ENCODE data around the gene SPOPL. TPM values are rescaled to one million over a fixed set of nuclear protein-coding genes. Genes with fewer than 3 reads are reported as not detected.

The SPOPL gene
- polyA plus RNA-seq, 1 of the 3 experiments (the other 2 are of a cell fraction), result 4.5 TPM

GRCh38 chr2:138491495-138491862 is 10.1 kb upstream of the SPOPL start (continued):
- no peak for TF ChIP-seq EP300 (IDR thresholded peaks at IDR 0.05; ENCODE audit: borderline replicate concordance in 1 of 2, low read depth in 1 of 2, low read length in 1 of 2)

GRCh38 chr2:138492160-138492559 is 9.4 kb upstream of the SPOPL start:
- CTCF ChIA-PET, result interaction anchor here (1.3 kb wide), 1 partner anchor 544 kb away, joined by 4 read pairs; no protein-coding TSS in a partner anchor
- Histone ChIP-seq H2AFZ (ENCODE audit: low read depth) (no peak overlapping the region), H3K4me2 (no peak overlapping the region), H3K27me3 (ENCODE audit: insufficient read depth) (no peaks in the 10 kb centered on the region), H3K36me3 (replicated peaks in 1 of 2; ENCODE audit: control insufficient read depth in 1 of 2, insufficient read depth in 2 of 2, low read length in 1 of 2) (peaks cover 0 to 6% of the 10 kb centered on the region in 2 experiments), H3K4me1 (ENCODE audit: control insufficient read depth in 1 of 2, insufficient read depth in 2 of 2, low read depth in 1 of 2, low read length in 1 of 2) (peaks cover 0 to 7% of the 10 kb centered on the region in 2 experiments; a peak in 1 of 4 replicates), H4K20me1 (ENCODE audit: insufficient read depth) (no peaks in the 10 kb centered on the region), H3K9ac (no peak overlapping the region), H3K4me3 (ENCODE audit: low read depth in 2 of 2, low read length in 1 of 2) (no peak overlapping the region), H3F3A (replicated peaks; ENCODE audit: insufficient read depth) (no peaks in the 10 kb centered on the region), H3K9me3 (no peaks in the 10 kb centered on the region), H3K9me2 (no peaks in the 10 kb centered on the region), H3K27ac (ENCODE audit: low read depth in 2 of 2, low read length in 1 of 2) (no peak overlapping the region), H3K79me2 (ENCODE audit: insufficient read depth) (no peaks in the 10 kb centered on the region)
- TF ChIP-seq GATA2 (CRISPR knock-in tag; IDR thresholded peaks at IDR 0.05), result no peak
- TF ChIP-seq NRF1 (IDR thresholded peaks at IDR 0.05; ENCODE audit: low read depth, low read length), result no peak
- POLR2A ChIA-PET, result no interaction called here
- no peak for DNase-seq
- WGBS (ENCODE audit: low lambda C conversion rate), result 92% methylated on average over 2 of the region's 2 CpGs

- no peak overlapping the region for H2AFZ ChIP-seq (ENCODE audit: low read depth)
- H3K79me2 ChIP-seq (ENCODE audit: insufficient read depth), result no peaks in the 10 kb centered on the region
- whole genome bisulfite sequencing (ENCODE audit: low lambda C conversion rate), result 95% methylated on average over 4 of the region's 4 CpGs
- peaks cover 0 to 7% of the 10 kb centered on the region in 2 experiments; a peak in 1 of 4 replicates for H3K4me1 ChIP-seq (ENCODE audit: control insufficient read depth in 1 of 2, insufficient read depth in 2 of 2, low read depth in 1 of 2, low read length in 1 of 2)
- no peak overlapping the region for H3K27ac ChIP-seq (ENCODE audit: low read depth in 2 of 2, low read length in 1 of 2)
- ChIA-PET POLR2A (no interaction called here), CTCF (interaction anchor here (1.0 kb wide), 1 partner anchor 15 kb away, joined by 3 read pairs; no protein-coding TSS in a partner anchor)
- H3K4me3 ChIP-seq (ENCODE audit: low read depth in 2 of 2, low read length in 1 of 2), result no peak overlapping the region
- no peaks in the 10 kb centered on the region for H4K20me1 ChIP-seq (ENCODE audit: insufficient read depth)
- no peak overlapping the region for H3K9ac ChIP-seq
- no peaks in the 10 kb centered on the region for H3K9me2 ChIP-seq
- no peak overlapping the region for H3K4me2 ChIP-seq
- no peak for DNase-seq
- TF ChIP-seq RFX5 (IDR thresholded peaks at IDR 0.05; ENCODE audit: low read length) (no peak), MXI1 (IDR thresholded peaks at IDR 0.05; ENCODE audit: low read depth, low read length) (no peak), FOSL2 (IDR thresholded peaks at IDR 0.05; ENCODE audit: borderline replicate concordance, low read depth) (no peak), GATA2 (CRISPR knock-in tag; IDR thresholded peaks at IDR 0.05) (no peak), ELF1 (IDR thresholded peaks at IDR 0.05) (no peak), USF1 (IDR thresholded peaks at IDR 0.05; ENCODE audit: borderline replicate concordance, low read depth) (no peak), FOXM1 (IDR thresholded peaks at IDR 0.05; ENCODE audit: low read depth) (no peak)
- TF ChIP-seq, protein P1, sequence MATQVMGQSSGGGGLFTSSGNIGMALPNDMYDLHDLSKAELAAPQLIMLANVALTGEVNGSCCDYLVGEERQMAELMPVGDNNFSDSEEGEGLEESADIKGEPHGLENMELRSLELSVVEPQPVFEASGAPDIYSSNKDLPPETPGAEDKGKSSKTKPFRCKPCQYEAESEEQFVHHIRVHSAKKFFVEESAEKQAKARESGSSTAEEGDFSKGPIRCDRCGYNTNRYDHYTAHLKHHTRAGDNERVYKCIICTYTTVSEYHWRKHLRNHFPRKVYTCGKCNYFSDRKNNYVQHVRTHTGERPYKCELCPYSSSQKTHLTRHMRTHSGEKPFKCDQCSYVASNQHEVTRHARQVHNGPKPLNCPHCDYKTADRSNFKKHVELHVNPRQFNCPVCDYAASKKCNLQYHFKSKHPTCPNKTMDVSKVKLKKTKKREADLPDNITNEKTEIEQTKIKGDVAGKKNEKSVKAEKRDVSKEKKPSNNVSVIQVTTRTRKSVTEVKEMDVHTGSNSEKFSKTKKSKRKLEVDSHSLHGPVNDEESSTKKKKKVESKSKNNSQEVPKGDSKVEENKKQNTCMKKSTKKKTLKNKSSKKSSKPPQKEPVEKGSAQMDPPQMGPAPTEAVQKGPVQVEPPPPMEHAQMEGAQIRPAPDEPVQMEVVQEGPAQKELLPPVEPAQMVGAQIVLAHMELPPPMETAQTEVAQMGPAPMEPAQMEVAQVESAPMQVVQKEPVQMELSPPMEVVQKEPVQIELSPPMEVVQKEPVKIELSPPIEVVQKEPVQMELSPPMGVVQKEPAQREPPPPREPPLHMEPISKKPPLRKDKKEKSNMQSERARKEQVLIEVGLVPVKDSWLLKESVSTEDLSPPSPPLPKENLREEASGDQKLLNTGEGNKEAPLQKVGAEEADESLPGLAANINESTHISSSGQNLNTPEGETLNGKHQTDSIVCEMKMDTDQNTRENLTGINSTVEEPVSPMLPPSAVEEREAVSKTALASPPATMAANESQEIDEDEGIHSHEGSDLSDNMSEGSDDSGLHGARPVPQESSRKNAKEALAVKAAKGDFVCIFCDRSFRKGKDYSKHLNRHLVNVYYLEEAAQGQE (IDR thresholded peaks at IDR 0.05; ENCODE audit: low read depth, low read length), result no peak
- H3K27me3 ChIP-seq (ENCODE audit: insufficient read depth), result no peaks in the 10 kb centered on the region
- H3K36me3 ChIP-seq (replicated peaks in 1 of 2; ENCODE audit: control insufficient read depth in 1 of 2, insufficient read depth in 2 of 2, low read length in 1 of 2), result peaks cover 0 to 6% of the 10 kb centered on the region in 2 experiments
- no peaks in the 10 kb centered on the region for H3F3A ChIP-seq (replicated peaks; ENCODE audit: insufficient read depth)
- no peaks in the 10 kb centered on the region for H3K9me3 ChIP-seq
Observed at GRCh38 chr2:138493334-138493733, 8.2 kb upstream of the SPOPL start.

All from SK-N-SH (cell line).